Activated T-cell treated with anti-CD3 and anti-CD28 coated beads for 4 hours (primary cell): Measurements from ENCODE around the gene ERICH3.
"Not testable (repeated sequence)": the region's sequence is repeated elsewhere in the genome, so short reads cannot be mapped to it uniquely, and the experiment has no call there.

ENCODE experiments used
- DNase-seq: peaks from one replicate; pipeline ENCODE4 v3.0.0-alpha.2; 2020

Gene ERICH3

DNA sequence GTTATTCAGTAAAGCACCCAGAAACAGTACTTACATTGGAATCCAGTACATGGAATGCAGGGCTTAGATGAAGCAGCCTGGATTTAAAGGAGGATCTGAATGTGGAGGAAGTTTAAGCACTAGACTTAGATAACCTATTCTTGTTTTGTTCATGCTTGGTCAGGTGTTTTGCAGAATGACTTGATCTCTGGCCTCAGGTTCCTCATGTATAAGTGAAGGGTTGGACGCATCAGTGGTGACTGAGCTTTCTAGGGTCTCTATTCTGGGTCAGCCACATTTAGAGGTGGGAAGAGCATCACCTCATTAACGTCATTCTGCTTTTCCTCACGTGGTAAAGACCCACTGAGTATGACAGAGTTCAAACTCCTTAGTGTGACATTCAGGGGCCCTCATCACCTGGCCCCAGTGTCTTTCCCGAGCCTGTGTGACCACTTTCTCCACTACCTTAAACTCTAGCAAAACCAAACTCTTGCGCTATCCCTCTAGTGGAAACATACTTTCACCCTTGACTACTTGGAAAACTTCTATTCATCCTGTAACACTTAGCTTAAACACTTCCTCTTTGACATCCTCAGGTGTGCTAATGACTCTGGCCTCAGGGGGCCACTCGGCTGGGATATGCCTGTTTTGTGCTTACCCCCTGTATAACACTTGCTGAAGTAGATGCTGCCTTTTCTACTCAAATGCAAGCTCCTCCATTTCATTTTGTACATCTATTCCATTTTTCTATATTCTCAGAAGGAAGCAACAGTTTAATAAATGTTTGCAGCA lies 871 bp upstream of the ERICH3 start:
- no peak for DNase-seq

DNA sequence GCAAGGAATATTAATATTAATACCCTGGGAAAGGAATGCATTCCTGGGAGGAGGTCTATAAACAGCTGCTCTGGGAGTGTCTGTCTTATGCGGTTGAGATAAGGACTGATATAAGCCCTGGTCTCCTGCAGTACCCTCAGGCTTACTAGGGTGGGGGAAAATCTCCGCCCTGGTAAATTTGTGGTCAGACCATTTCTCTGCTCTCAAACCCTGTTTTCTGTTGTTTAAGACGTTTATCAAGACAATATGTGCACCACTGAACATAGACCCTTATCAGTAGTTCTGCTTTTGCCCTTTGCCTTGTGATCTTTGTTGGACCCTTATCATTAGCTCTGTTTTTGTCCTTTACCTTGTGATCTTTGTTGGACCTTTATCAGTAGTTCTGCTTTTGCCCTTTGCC lies 2.7 kb downstream of the ERICH3 start:
- not testable (repeated sequence) for DNase-seq

DNA sequence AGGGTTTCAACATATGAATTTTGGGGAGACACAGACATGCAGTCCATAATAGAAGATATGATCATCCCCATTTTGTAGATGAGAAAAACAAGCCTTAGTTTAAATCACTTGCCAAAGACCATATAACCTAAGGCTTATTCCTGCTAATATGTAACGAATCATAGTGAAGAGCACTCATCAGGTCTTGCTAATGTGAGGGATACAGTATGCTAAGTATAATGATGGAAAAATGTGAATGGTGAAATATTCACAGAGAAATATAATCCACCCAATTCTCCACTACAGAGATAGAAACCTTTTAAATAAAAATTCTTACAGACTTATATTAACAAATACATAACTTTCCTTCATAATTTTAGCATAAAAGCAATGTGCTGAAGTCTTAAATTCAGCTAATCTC lies 18.9 kb downstream of the ERICH3 start:
- no peak for DNase-seq

DNA sequence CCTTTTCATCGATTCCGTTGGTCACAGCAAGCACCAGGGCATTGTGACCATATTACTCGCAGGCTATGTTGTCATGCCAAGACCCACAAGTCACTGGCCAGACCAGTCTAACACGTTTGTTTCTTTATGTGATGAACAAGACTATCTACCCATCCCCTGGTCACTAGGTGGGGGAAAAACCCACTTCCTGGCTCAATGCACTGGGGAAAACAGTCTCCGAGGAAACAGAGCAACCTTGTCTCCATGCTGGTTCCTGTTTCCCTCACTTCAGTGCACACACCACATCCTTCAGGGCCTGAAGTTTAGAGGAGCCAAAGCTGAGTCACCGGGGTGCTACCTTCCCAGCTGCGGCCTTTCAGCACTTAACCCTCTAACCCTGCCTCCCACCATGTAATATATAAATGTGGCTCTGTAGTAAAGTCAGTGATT lies 20.9 kb downstream of the ERICH3 start:
- no peak for DNase-seq

DNA sequence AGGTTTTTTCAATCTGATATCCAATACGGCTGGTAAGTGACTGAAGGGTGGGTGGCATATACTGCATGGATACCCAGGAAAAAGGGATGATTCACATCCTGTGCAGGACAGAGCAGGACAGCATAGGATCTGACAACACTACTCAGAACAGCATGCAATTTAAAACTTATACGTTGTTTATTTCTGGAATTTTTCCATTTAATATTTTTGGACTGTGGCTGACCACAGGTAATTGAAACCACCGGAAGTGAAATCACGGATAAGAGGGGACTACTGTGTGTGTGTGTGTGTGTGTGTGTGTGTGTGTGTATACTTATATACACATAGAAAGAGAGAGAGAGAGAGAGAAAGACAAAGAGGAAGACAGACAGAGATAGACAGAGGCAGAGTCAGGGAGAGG lies 23.0 kb downstream of the ERICH3 start:
- DNase-seq, result no peak

DNA sequence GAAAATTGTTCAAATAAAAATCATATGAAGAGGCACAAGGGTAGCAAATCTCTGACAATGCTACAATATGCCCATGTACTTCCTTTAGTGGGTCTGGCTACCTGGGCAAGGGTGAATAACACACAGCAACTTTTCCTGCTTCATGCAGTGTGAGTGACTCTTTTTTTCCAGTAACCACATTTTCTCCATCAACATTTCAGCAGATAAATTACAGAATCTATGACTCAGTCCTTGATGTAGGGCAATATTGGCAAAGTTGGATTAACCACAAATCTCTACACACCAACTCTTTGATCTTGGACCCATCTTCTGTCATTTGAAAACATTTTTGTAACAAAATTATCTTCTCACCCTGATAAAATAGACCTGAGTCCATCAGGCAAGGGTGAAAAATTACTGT lies 31.7 kb downstream of the ERICH3 start:
- DNase-seq, result no peak

DNA sequence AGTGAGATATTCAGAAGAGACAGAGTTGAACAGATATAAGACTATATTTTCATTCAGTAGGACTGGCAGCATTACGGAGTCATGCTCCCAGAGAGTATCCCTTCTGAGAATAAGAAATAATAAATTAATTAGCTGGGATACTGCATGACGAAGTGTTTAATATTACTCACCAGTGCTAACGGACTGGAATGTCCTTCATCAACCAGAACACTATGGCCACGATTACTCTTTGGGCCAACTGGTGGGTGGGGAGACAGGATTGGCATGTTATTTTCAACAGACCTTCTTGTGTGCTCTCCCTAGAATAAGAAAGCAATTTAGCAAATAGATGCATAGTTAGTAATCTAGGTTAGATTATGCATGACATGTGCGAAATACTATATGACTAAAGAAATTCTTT lies 32.4 kb downstream of the ERICH3 start:
- no peak for DNase-seq

DNA sequence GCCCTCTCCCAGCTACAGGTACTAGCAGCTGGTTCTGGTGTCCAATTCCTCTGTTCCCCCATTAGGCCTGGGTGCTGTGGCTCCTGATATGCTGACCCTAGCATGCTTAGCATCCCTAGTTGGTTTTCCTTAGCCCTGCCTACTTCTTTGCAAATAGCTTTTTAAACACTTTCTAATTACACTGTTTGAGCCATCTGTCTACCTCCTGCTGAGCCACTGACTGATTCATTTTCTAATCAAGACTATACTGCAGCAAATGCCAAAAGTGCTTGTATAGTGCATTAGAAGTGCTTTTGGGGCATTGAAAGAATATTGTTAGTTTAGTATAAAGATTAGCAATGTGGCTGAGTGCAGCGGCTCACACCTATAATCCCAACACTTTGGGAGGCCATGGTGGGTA lies 36.3 kb downstream of the ERICH3 start:
- no peak for DNase-seq

DNA sequence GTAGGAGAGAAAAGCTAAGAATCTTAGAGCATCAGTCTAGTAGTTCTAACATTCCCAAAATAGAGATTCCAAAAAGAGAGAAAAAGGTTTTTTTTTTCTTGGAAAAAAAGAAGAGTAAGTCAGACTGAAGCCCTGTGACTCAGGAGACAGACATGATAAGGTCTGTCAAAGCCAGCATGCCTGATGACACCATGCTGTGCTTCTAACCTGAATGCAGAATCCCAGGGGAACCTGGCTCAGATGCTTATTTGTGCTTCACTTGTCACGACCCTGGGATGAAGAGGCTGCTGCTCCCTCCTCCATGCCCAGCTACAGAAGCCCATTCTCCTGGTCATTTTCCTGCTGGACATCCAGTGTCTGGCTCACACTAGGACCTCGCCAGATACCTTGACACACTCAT lies 44.3 kb downstream of the ERICH3 start:
- DNase-seq, result no peak

DNA sequence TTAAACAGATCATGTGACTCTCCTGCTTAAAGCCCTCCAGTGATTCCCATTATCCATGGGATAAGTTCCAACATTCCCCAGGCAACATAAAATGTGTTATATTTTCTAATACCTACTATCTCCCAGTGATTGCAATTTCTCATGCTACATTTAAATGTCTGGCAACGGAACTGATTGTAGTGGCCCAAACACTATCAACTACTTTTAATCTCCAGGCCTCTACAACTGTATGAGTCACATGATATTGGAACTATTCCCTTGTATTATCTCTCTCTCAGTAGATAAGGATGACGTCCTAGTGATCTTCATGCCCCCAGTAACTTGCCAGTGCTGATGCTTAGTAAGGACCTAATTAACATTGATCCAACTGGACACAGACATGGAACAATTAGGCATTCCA lies 49.9 kb downstream of the ERICH3 start:
- no peak for DNase-seq

DNA sequence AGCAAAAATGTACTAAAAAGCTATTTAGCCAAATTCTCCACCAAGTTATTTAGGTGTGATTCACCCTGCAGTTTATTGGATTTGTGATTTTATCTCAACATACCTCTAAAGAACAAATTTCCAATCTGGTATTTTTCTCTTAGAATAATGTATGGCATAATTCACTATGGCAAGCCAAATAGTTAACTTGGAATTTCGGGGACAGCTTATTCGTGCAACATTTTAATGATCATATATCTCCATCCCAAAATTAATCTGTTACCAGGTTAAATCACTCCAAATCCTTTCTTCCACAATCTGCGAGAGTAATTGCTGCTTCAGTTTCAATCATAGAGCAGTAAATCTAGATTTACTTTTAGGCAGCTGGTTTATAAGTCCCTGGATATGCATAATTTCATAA lies 53.4 kb downstream of the ERICH3 start:
- no peak for DNase-seq

DNA sequence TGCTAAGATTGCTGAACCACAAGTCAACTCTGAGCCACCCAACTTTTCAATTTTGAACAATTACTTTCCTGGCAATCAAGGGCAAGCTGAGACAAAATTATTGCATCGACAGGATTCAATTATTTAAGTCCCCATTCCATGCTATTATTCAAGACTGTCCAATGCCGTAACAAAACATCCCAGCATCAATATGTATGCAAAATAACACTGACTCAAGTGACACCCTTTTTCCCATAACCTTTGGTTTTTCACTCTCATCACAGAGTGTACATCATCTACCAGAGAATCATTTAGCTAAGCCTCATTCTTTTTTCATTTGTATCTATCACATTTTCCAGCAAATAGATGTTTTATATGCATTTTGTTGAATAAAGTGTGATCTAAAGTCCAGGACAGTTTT lies 54.6 kb downstream of the ERICH3 start:
- DNase-seq, result no peak

DNA sequence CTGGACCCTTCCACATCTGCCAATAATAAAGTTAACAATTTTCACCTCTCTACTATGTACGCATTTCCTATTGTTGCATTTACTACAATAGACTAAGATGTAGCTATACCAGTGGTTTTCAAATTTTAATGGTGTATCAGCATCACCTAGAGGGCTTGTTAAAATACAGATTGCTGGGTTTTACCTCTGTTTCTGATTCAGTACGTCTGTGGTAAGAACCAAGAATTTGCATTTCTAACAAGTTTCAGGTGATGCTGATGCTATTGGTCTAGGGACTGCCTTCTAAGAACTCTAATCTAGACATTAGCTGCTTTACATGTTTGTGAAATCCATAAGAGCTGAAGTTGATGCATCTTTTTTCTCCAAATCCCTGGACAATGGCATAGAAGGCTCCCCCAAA lies 59.7 kb downstream of the ERICH3 start:
- no peak for DNase-seq

DNA sequence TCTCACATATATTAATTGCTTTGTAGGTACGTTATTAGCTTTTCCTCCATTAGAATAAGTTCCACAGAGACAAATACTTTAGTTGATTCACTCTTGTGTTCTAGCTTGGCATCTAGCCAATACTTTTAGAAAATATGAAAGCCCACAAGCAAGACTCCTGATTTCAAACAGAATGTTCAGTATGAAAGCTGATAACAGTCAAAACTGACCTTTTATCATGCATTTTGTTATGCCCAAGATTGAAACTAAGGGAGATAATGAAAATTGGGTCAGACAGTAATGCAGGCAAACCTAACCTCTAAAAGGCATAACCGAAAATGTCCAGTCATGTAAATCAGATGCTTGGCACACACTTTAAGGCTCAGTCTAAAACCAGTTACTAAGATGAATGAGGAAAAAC lies 61.7 kb downstream of the ERICH3 start:
- DNase-seq, result no peak

DNA sequence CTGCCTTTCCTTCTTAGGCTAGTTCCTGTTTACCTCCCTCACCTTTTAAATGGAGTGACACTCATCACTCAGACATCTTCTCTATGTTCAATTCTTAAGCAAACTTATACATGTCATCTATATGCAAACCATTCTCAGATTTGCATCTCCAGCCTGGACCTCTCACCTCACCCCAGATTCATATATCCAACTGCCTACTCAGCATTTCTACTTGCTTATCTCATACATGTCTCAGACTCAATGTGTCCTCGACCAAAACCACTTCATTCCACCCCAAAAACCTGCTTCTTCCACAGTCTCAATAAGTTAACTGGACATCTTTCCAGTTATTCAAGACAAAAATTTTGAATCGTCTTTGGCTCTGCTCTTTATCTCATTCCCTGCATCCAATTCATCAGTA lies 62.6 kb downstream of the ERICH3 start:
- no peak for DNase-seq

DNA sequence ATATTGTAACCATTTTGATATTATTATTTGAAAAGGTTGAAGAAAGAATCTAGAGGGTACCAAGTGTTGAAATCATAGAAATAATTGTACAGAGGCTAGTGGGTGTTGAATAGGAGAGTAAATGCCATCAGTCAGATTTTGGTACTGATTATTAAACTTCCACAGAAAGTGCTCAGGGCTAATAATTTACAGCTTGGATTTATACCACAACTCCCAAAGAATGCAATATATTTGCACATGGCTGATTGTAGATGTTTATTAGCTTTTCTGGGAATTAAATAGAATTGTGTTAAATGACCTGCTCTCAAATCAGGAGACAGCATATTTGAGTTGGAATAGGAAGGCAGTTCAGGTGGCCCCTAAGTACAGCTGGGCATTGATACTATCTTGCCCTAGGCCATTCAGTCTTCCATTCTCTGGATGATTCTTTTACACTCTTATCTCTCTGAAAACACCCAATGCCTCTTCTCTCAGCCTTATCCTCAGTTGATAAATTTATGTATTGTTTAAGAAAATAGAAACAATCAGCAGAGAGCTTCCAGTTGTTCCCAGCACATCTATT lies 63.7 kb downstream of the ERICH3 start:
- no peak for DNase-seq

DNA sequence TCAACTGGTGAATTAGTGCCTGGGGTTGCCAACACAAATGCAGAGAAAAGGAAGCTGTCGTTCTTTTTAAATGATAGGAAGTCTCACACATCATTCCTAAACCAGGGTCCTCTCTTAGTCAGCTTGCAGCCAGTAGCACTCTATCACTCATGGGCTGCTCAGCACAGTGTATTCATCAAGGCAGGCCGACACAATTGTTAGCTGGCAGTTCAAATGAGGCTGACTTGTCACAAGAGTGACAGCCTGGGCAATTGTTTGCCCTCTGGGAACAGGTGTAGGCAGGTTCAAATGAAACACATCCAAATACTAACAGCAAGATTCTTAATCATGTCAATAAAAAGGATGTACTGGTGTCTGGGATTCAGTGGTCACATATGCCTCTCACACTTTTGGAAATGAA lies 76.9 kb downstream of the ERICH3 start:
- no peak for DNase-seq

DNA sequence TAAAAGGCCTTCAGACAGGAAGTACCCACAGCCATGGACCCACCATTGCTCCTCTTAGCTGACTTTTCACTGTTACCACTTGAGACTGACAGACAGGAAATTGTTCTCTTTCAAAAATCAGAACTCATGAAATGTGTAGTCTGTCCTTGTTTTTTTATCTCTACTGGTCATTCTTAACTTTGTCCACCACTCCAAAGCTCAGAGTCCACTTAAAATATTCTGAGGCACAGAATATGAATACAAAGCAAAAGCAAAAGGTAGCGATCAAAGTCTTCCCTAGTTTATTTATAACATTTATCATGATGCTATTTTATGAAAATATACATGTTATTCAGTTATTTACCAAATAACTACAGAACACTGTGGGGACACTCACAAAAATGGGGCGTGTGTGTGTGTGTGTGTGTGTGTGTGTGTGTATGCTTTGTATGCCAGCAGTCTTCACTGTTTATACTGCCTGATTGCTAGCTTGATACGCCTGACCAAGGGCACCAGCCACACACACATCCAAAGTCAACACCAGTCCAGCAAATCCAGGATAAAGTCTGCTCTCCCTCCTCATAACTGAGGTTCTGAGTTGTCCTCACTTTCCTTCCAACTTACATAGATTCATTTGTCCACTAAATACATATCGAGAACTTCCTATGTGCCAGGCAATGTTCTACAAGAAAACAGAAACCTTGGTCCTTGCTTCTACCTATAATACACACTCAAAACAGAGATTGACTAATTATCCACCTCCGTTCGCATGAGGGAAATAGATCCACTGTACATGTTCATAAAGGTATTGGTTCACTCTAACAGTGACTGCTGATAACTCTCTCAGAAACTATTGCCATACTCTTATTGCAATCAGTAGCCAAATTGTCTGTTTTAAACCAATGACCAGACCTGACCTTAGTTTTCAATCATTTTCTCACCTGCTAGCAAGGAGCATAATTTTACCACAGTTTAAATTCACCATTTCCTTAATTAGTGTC lies 79.4 kb downstream of the ERICH3 start:
- DNase-seq, result no peak

DNA sequence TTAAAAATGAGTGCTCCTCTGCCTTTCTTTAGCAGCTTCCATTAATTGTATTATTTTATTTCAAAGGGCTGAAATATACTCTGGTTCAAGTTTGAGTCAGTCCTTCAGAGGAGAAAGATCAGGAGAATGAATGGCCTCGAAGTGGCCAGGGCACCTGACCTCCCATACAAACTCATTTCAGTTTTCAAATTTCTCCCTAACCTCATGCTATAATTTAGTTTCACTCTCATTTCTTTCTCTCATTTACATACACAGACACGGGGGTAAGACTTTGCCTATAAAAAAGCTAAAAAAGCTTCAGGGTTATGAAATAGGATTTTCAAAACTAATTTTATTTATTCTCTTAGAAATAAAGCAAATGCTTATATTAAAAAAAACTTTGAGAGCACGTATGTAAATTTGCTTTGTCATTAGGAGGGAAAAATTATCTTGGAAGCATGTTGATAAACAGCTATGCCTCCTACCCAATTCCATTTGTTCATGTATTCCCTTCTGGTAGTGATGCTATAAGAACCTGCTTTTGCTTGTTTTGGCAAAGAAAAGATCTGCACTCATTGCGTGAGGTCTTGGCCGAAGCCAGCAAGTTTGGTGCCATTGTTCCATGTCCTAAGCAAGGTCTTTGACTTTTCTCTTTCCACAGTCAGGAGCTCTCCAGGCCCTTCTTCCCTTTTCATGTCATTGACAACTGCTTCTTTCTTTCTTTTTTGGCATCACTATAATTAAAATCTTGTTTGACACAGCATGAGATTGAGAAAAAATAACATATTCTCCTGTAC lies 80.8 kb downstream of the ERICH3 start:
- DNase-seq, result no peak

DNA sequence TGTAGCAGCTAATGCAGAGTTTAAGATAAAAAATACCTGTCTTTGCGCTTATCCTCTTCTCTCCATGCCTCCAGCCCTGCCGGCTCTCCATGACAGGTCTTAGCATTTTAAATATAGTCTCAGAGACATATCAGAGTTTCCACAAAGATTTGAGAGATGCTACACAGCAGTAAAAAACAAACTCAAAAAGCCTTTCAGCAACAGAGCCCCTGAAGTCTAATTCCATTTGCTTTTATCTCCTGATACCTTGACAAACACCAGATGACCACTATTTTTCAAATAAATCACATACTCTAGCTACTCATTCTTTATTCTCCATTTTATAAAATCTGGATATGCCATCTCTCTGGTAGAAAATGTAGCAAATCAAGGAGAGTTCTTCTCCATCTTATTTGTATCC lies 81.6 kb downstream of the ERICH3 start:
- no peak for DNase-seq

DNA sequence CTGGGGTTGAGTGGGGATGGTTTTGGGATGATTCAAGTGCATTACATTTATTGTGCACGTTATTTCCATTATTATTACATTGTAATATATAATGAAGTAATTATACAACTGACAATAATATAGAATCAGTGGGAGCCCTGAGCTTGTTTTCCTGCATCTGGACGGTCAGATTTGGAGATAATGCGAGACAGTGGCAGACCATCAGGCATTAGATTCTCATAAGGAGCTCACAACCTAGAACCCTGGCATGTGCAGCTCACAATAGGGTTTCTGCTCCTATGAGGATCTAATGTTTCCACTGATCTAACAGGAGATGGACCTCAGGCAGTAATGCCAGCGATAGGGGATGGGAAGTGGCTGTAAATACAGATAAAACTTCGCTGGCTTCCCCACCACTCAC lies 83.3 kb downstream of the ERICH3 start:
- DNase-seq, result no peak

DNA sequence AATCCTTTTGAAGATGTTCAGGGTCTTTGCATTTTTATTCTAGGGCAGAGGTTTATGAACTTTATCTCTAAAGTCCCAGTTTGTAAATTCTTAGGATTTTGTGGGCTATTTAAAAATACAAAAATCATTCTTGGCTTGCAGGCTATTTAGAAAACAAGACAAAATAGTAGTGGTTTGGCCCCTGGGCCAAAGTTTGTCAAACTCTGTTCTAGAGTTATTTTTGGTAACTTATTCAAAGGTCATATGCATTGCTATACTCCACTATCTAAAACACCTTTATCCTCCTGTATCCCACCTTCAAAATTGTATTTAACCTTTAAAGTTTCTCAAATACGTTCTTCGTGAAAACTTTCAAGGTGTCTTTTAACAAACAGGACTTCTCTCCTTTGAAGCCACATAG lies 85.7 kb downstream of the ERICH3 start:
- no peak for DNase-seq

DNA sequence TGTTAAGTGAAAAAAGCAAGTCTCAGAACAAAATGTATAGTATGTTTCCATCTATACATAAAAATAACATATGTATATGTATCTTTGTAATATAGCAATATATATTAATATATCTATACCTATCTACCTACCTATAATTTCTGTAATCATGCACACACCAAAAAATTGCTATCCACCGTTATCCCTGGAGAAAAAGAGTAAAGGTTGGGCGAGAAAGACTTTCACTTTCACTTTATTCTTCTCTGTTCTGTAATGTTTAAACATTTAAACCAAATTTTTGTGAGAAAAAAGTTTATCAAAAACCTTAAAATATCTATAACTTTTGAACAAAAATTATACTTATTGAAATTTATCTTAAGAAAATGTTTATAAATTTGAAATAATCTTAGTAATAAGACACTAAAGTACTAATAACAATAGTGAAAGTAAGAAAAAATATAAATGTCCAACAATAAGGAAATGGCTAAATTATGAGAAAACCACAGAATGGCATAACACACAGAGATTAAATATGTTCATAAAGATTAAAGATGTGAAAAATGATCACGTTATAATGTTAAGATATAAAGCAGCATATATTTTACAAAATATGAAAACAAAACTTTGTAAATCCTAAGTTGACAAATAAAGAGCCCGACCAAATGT lies 87.2 kb downstream of the ERICH3 start:
- no peak for DNase-seq
